GM23338 (cell line): ENCODE data around the gene KRTAP12-1. TPM values are rescaled to one million over a fixed set of nuclear protein-coding genes. Genes with fewer than 3 reads are reported as not detected.

Experiments used
- ATAC-seq: fragments of 200-7000 bp; cut with Tn5 transposase; 3 replicates; pipeline ENCODE4 v1.9.1; 2020
- DNase-seq: peaks from one replicate; pipeline ENCODE4 v3.0.0-alpha.2; 2015; ENCODE audit warnings: low spot score
- H2AFZ ChIP-seq: fragments of 200-600 bp; sonication (generic); 2 replicates; pipeline ENCODE4 v1.8.0; 2016; ENCODE audit warnings: antibody characterized with exemption, mild to moderate bottlenecking, moderate library complexity
- H3F3A ChIP-seq: fragments of 200-600 bp; sonication (generic); replicated peaks from 2 replicates; pipeline ENCODE4 v1.8.0; 2017; ENCODE audit warnings: antibody characterized with exemption, mixed run types, low read depth
- H3K27ac ChIP-seq: fragments of 200-600 bp; sonication (generic); 2 replicates; pipeline ENCODE4 v1.6.1; 2016; ENCODE audit warnings: low read depth
- H3K27me3 ChIP-seq: fragments of 200-600 bp; sonication (generic); 2 replicates; pipeline ENCODE4 v1.8.0; 2016; ENCODE audit warnings: mild to moderate bottlenecking, mixed run types, moderate library complexity; ENCODE audit not compliant: insufficient read depth
- H3K36me3 ChIP-seq: fragments of 200-600 bp; sonication (generic); 2 replicates; pipeline ENCODE4 v1.8.0; 2016; ENCODE audit warnings: mild to moderate bottlenecking; ENCODE audit not compliant: insufficient read depth
- H3K4me1 ChIP-seq: fragments of 200-600 bp; sonication (generic); 2 replicates; pipeline ENCODE4 v1.8.0; 2016; ENCODE audit warnings: mild to moderate bottlenecking, moderate library complexity; ENCODE audit not compliant: insufficient read depth
- H3K4me2 ChIP-seq: fragments of 200-600 bp; sonication (generic); 2 replicates; pipeline ENCODE4 v1.7.1; 2017; ENCODE audit warnings: mixed run types
- H3K4me3 ChIP-seq: fragments of 200-600 bp; sonication (generic); 2 replicates; pipeline ENCODE4 v1.6.1; 2016; ENCODE audit warnings: mixed run types
- H3K79me2 ChIP-seq: fragments of 200-600 bp; sonication (generic); replicated peaks from 2 replicates; pipeline ENCODE4 v1.8.0; 2017; ENCODE audit warnings: mild to moderate bottlenecking; ENCODE audit not compliant: insufficient read depth
- H3K9me2 ChIP-seq: fragments of 200-600 bp; sonication (generic); 2 replicates; pipeline ENCODE4 v1.8.0; 2017; ENCODE audit not compliant: insufficient read depth
- H4K20me1 ChIP-seq: fragments of 200-600 bp; sonication (generic); replicated peaks from 2 replicates; pipeline ENCODE4 v1.8.0; 2017; ENCODE audit warnings: mild to moderate bottlenecking; ENCODE audit not compliant: insufficient read depth
- H3K27ac Mint-ChIP-seq: 2 replicates; pipeline ENCODE4 v1.8.0; 2020; ENCODE audit warnings: inconsistent platforms, mild to moderate bottlenecking, moderate library complexity, mixed read lengths
- H3K27me3 Mint-ChIP-seq: 3 replicates; pipeline ENCODE4 v1.8.0; 2022; ENCODE audit warnings: low read depth, mild to moderate bottlenecking, moderate library complexity, mixed read lengths, inconsistent platforms; ENCODE audit not compliant: insufficient read depth, poor library complexity
- H3K36me3 Mint-ChIP-seq: 3 replicates; pipeline ENCODE4 v1.8.0; 2021; ENCODE audit warnings: low read depth, mild to moderate bottlenecking, inconsistent platforms, moderate library complexity, mixed read lengths
- H3K4me1 Mint-ChIP-seq: 3 replicates; pipeline ENCODE4 v1.8.0; 2020; ENCODE audit warnings: mild to moderate bottlenecking, inconsistent platforms, mixed read lengths
- H3K4me3 Mint-ChIP-seq: 3 replicates; pipeline ENCODE4 v1.8.0; 2021; ENCODE audit warnings: moderate library complexity, mild to moderate bottlenecking, inconsistent platforms, mixed read lengths
- H3K9me3 Mint-ChIP-seq: 3 replicates; pipeline ENCODE4 v1.8.0; 2020; ENCODE audit warnings: moderate library complexity, mild to moderate bottlenecking, inconsistent platforms, mixed read lengths
- CREB1 ChIP-seq: fragments of 250-450 bp; sonication (Bioruptor Pico); IDR thresholded peaks from 2 replicates; pipeline ENCODE4 v1.5.0; 2020; ENCODE audit warnings: low read depth, mild to moderate bottlenecking, moderate library complexity
- EZH2phosphoT487 ChIP-seq: fragments of 200-600 bp; sonication (generic); IDR thresholded peaks from one replicate; pipeline ENCODE4 v1.8.1; 2018; ENCODE audit warnings: antibody characterized with exemption; ENCODE audit not compliant: unreplicated experiment
- JUNB ChIP-seq: IDR thresholded peaks from one replicate; pipeline ENCODE4 v1.6.1; 2016; ENCODE audit warnings: antibody characterized with exemption; ENCODE audit not compliant: unreplicated experiment
- NANOG ChIP-seq: IDR thresholded peaks from 2 replicates; pipeline ENCODE4 v1.6.1; 2016; ENCODE audit warnings: antibody characterized with exemption, borderline replicate concordance
- ZNF114 ChIP-seq: fragments of 250-450 bp; sonication (Bioruptor Pico); IDR thresholded peaks from 2 replicates; pipeline ENCODE4 v1.5.0; 2020; ENCODE audit warnings: mild to moderate bottlenecking, moderate library complexity
- ZNF331 ChIP-seq: fragments of 250-450 bp; sonication (Bioruptor Pico); IDR thresholded peaks from 2 replicates; pipeline ENCODE4 v1.5.0; 2020; ENCODE audit warnings: low read depth, mild to moderate bottlenecking, moderate library complexity
- polyA plus RNA-seq: library from polyadenylated mRNA; unstranded; fragments of >200 nt; fragmentation: Nextera tagmentation; extraction: Ambion mirVana; gene quantifications from 2 replicates; pipeline ENCODE4 v1.2.1, GENCODE V29; 2016
- total RNA-seq: library from RNA; depleted of rRNA; stranded (reverse); fragments of >200 nt; shearing (Covaris generic); gene quantifications from 2 replicates; pipeline ENCODE4 v1.2.3, GENCODE V29; 2014
- TF ChIP-seq, protein P1 (sequence below): fragments of 250-450 bp; sonication (Bioruptor Pico); IDR thresholded peaks from 2 replicates; pipeline ENCODE4 v1.5.0; 2020; ENCODE audit warnings: mild to moderate bottlenecking, moderate library complexity
- TF ChIP-seq, protein P2 (sequence below): IDR thresholded peaks from 2 replicates; pipeline ENCODE4 v1.6.1; 2016; ENCODE audit warnings: antibody characterized with exemption
- TF ChIP-seq, protein P3 (sequence below), 2 experiments: fragments of 200-600 bp in 1 of 2; sonication (generic) in 1 of 2; conservative IDR thresholded peaks; 2 replicates each; pipeline versions ENCODE4 v1.5.1 to v1.6.1; 2016 to 2017; ENCODE audit warnings: antibody characterized with exemption in 2 of 2, low read depth in 2 of 2, mild to moderate bottlenecking in 2 of 2, moderate library complexity in 1 of 2
- TF ChIP-seq, protein P4 (sequence below): IDR thresholded peaks from one replicate; pipeline ENCODE4 v1.6.1; 2018; ENCODE audit warnings: antibody characterized with exemption; ENCODE audit not compliant: unreplicated experiment

Gene KRTAP12-1
- total and polyA plus RNA-seq, 2 experiments from 2014 or later = not detected

DNA sequence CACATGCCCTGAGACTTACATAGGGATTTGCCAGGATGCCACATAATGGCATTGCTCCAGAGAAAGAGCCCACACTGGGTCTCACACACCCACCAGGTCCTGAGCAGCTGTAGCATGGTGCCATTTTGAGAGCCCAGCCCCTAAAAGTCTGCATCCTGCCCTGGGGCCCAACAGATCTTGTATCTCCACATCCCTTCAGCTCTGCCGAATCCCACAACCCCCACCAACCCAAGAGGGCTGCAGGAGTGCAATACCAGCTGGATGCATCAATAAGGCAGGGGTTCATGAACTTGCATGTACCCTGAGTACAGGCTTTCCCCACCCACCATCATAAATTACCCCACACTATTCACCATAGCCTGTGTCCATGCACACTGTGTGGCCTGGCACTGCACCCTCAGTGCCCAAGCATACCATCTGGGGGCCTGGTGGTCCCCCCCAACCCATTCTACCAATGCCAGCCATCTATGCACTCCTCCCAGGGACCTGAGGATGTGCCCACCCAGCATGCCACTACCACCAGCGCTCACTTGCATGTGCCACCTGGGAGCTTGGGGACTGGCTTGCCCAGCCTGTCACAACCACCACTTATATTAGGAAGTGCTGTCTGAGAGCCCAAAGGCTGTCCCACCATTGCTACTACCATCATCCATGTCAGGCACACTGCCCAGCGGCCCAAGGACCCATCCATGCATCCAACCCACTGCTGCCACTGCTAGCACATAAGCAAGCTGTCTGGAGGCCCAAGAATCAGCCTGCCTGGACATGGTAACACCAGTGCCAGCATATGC is 11.1 kb downstream of the KRTAP12-1 start (continued):
- TF ChIP-seq, protein P1, sequence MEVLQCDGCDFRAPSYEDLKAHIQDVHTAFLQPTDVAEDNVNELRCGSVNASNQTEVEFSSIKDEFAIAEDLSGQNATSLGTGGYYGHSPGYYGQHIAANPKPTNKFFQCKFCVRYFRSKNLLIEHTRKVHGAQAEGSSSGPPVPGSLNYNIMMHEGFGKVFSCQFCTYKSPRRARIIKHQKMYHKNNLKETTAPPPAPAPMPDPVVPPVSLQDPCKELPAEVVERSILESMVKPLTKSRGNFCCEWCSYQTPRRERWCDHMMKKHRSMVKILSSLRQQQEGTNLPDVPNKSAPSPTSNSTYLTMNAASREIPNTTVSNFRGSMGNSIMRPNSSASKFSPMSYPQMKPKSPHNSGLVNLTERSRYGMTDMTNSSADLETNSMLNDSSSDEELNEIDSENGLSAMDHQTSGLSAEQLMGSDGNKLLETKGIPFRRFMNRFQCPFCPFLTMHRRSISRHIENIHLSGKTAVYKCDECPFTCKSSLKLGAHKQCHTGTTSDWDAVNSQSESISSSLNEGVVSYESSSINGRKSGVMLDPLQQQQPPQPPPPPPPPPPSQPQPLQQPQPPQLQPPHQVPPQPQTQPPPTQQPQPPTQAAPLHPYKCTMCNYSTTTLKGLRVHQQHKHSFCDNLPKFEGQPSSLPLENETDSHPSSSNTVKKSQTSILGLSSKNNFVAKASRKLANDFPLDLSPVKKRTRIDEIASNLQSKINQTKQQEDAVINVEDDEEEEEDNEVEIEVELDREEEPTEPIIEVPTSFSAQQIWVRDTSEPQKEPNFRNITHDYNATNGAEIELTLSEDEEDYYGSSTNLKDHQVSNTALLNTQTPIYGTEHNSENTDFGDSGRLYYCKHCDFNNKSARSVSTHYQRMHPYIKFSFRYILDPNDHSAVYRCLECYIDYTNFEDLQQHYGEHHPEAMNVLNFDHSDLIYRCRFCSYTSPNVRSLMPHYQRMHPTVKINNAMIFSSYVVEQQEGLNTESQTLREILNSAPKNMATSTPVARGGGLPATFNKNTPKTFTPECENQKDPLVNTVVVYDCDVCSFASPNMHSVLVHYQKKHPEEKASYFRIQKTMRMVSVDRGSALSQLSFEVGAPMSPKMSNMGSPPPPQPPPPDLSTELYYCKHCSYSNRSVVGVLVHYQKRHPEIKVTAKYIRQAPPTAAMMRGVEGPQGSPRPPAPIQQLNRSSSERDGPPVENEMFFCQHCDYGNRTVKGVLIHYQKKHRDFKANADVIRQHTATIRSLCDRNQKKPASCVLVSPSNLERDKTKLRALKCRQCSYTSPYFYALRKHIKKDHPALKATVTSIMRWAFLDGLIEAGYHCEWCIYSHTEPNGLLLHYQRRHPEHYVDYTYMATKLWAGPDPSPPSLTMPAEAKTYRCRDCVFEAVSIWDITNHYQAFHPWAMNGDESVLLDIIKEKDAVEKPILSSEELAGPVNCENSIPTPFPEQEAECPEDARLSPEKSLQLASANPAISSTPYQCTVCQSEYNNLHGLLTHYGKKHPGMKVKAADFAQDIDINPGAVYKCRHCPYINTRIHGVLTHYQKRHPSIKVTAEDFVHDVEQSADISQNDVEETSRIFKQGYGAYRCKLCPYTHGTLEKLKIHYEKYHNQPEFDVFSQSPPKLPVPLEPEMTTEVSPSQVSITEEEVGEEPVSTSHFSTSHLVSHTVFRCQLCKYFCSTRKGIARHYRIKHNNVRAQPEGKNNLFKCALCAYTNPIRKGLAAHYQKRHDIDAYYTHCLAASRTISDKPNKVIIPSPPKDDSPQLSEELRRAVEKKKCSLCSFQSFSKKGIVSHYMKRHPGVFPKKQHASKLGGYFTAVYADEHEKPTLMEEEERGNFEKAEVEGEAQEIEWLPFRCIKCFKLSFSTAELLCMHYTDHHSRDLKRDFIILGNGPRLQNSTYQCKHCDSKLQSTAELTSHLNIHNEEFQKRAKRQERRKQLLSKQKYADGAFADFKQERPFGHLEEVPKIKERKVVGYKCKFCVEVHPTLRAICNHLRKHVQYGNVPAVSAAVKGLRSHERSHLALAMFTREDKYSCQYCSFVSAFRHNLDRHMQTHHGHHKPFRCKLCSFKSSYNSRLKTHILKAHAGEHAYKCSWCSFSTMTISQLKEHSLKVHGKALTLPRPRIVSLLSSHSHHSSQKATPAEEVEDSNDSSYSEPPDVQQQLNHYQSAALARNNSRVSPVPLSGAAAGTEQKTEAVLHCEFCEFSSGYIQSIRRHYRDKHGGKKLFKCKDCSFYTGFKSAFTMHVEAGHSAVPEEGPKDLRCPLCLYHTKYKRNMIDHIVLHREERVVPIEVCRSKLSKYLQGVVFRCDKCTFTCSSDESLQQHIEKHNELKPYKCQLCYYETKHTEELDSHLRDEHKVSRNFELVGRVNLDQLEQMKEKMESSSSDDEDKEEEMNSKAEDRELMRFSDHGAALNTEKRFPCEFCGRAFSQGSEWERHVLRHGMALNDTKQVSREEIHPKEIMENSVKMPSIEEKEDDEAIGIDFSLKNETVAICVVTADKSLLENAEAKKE (CRISPR knock-in tag) = no peak
- TF ChIP-seq ZNF331 (CRISPR knock-in tag) (no peak), ZNF114 (CRISPR knock-in tag) (no peak)
- TF ChIP-seq, protein P2, sequence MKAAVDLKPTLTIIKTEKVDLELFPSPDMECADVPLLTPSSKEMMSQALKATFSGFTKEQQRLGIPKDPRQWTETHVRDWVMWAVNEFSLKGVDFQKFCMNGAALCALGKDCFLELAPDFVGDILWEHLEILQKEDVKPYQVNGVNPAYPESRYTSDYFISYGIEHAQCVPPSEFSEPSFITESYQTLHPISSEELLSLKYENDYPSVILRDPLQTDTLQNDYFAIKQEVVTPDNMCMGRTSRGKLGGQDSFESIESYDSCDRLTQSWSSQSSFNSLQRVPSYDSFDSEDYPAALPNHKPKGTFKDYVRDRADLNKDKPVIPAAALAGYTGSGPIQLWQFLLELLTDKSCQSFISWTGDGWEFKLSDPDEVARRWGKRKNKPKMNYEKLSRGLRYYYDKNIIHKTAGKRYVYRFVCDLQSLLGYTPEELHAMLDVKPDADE = no peak

DNA sequence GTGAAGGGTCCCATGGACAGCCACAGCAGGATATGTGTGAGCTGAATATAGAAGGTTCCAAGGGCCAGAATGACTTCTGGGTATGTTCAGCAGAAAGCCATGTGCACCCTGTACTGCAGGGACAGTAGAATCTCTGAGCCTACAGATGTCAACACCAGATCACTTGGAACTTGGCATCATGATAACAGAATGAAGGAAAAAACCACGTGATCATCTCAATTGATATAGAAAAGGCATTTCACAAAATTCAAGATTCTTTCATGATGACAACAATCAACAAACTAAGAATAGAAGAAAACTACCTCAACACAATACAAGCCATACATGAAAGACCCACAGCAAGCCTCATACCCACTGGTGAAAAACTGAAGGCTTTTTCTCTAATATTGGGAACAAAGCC is 14.4 kb downstream of the KRTAP12-1 start:
- DNase-seq = no peak
- no peak for TF ChIP-seq ZNF114 (CRISPR knock-in tag)
- TF ChIP-seq, protein P3, sequence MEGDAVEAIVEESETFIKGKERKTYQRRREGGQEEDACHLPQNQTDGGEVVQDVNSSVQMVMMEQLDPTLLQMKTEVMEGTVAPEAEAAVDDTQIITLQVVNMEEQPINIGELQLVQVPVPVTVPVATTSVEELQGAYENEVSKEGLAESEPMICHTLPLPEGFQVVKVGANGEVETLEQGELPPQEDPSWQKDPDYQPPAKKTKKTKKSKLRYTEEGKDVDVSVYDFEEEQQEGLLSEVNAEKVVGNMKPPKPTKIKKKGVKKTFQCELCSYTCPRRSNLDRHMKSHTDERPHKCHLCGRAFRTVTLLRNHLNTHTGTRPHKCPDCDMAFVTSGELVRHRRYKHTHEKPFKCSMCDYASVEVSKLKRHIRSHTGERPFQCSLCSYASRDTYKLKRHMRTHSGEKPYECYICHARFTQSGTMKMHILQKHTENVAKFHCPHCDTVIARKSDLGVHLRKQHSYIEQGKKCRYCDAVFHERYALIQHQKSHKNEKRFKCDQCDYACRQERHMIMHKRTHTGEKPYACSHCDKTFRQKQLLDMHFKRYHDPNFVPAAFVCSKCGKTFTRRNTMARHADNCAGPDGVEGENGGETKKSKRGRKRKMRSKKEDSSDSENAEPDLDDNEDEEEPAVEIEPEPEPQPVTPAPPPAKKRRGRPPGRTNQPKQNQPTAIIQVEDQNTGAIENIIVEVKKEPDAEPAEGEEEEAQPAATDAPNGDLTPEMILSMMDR (conservative IDR thresholded peaks at IDR 0.05; ENCODE audit: low read depth in 2 of 2) = no peak
- no peak for TF ChIP-seq JUNB
- TF ChIP-seq, protein P2 = no peak
- TF ChIP-seq, protein P4, sequence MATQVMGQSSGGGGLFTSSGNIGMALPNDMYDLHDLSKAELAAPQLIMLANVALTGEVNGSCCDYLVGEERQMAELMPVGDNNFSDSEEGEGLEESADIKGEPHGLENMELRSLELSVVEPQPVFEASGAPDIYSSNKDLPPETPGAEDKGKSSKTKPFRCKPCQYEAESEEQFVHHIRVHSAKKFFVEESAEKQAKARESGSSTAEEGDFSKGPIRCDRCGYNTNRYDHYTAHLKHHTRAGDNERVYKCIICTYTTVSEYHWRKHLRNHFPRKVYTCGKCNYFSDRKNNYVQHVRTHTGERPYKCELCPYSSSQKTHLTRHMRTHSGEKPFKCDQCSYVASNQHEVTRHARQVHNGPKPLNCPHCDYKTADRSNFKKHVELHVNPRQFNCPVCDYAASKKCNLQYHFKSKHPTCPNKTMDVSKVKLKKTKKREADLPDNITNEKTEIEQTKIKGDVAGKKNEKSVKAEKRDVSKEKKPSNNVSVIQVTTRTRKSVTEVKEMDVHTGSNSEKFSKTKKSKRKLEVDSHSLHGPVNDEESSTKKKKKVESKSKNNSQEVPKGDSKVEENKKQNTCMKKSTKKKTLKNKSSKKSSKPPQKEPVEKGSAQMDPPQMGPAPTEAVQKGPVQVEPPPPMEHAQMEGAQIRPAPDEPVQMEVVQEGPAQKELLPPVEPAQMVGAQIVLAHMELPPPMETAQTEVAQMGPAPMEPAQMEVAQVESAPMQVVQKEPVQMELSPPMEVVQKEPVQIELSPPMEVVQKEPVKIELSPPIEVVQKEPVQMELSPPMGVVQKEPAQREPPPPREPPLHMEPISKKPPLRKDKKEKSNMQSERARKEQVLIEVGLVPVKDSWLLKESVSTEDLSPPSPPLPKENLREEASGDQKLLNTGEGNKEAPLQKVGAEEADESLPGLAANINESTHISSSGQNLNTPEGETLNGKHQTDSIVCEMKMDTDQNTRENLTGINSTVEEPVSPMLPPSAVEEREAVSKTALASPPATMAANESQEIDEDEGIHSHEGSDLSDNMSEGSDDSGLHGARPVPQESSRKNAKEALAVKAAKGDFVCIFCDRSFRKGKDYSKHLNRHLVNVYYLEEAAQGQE = no peak
- TF ChIP-seq NANOG = no peak
- no peak for TF ChIP-seq EZH2phosphoT487
- no peak for TF ChIP-seq CREB1 (CRISPR knock-in tag)

More for the DNA sequence above, 14.4 kb downstream of the KRTAP12-1 start:
- H2AFZ ChIP-seq = no peak overlapping the region
- H3K4me2 ChIP-seq = no peak overlapping the region
- Mint-ChIP-seq H3K4me1 (no peaks in the 10 kb centered on the region; the same call in 2 of the 3 replicates), H3K4me3 (no peak overlapping the region), H3K36me3 (peaks cover 12% of the 10 kb centered on the region), H3K27me3 (peaks cover 1% of the 10 kb centered on the region), H3K9me3 (peaks cover 47% of the 10 kb centered on the region), H3K27ac (no peak overlapping the region)
- H3K36me3 ChIP-seq = no peaks in the 10 kb centered on the region
- no peaks in the 10 kb centered on the region for H3K4me1 ChIP-seq
- no peaks in the 10 kb centered on the region for H4K20me1 ChIP-seq
- no peaks in the 10 kb centered on the region for H3K9me2 ChIP-seq
- H3K27me3 ChIP-seq = no peaks in the 10 kb centered on the region
- H3K27ac ChIP-seq = no peak overlapping the region
- no peaks in the 10 kb centered on the region for H3K79me2 ChIP-seq
- no peaks in the 10 kb centered on the region for H3F3A ChIP-seq
- H3K4me3 ChIP-seq = no peak overlapping the region
- ATAC-seq = no peak
